ENCODE measurements around the gene LIN9. TPM values are rescaled to one million over a fixed set of nuclear protein-coding genes. Genes with fewer than 3 reads are reported as not detected.

The LIN9 gene
- total and polyA plus RNA-seq, 2 donors (not counting 3 experiments of a cell fraction or from before 2014, with no cell fraction given) = 2.5 to 7.6 TPM

DNA sequence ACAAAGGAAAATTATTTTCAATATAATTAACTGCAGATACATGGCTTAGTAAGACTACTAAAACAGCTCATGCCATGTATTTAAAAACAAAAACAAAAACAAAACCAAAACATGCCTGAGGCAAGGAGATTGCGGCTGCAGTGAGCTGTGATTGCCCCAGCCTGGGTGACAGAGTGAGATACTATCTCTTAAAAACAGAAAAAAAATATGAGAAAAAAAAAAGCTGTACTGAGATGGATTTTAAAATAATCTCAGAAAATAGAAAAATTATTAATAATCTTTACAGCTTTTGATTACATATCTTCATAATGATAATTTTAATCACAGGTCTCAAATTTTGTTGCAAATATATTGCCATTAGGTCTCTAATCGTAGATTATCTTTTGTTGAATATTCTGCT is 24.0 kb upstream of the LIN9 start:
- H3K4me3 ChIP-seq (replicated peaks in 1 of 3; ENCODE audit: insufficient read depth in 1 of 3, low read depth in 1 of 3, low read length in 3 of 3) = no peak overlapping the region
- POLR2A ChIA-PET = no interaction called here
- intact Hi-C loops (cut with micrococcal nuclease) = loop anchor here (1.0 to 2.0 kb wide), 3 partner anchors 24 to 208 kb away; partner anchors contain the start of gene LIN9
- dilution Hi-C loops (cut with MboI; ENCODE audit: extremely low pct_ligation_motif_present, low sequenced_read_pairs) = no loop called here
- H2AFZ ChIP-seq (ENCODE audit: low read depth, low read length) = peak overlapping the region; percentile 87
- TF ChIP-seq FOS (IDR thresholded peaks at IDR 0.05; ENCODE audit: borderline replicate concordance, insufficient read depth, low read length) (no peak), JUN (IDR thresholded peaks at IDR 0.05; ENCODE audit: borderline replicate concordance, insufficient read depth, insufficient read length, low read depth) (no peak), POLR2AphosphoS5 (IDR thresholded peaks at IDR 0.05; ENCODE audit: insufficient read depth, low read depth, low read length) (no peak), GATA2 (IDR thresholded peaks at IDR 0.05; ENCODE audit: insufficient read depth, insufficient read length, low read depth, low read length) (no peak), POLR2A (IDR thresholded peaks at IDR 0.05; ENCODE audit: low read depth, low read length) (no peak), MYC (IDR thresholded peaks at IDR 0.05; ENCODE audit: low read depth, low read length) (no peak), EZH2 (IDR thresholded peaks at IDR 0.05; ENCODE audit: borderline replicate concordance, low read depth, low read length, severe bottlenecking) (no peak), CTCF (IDR thresholded peaks at IDR 0.05; ENCODE audit: extremely low read depth in 1 of 2, insufficient read depth in 1 of 2, low read depth in 1 of 2, low read length in 2 of 2) (no peak)
- TF ChIP-seq, protein P1, sequence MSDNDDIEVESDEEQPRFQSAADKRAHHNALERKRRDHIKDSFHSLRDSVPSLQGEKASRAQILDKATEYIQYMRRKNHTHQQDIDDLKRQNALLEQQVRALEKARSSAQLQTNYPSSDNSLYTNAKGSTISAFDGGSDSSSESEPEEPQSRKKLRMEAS (IDR thresholded peaks at IDR 0.05; ENCODE audit: insufficient read depth, insufficient read length) = no peak
- no peaks in the 10 kb centered on the region for H3K36me3 ChIP-seq (ENCODE audit: control insufficient read depth in 2 of 2, extremely low read depth in 1 of 2, insufficient read depth in 2 of 2, low read length in 2 of 2)
- peak overlapping the region; percentile 70 for H3K4me2 ChIP-seq (ENCODE audit: insufficient read depth, low read length)
- CTCF ChIA-PET = interaction anchor here (0.6 to 2.9 kb wide), 22 partner anchors 9 to 370 kb away, joined by 3 to 52 read pairs (median 4); partner anchors contain the start of genes LIN9 and PARP1
- H3K4me1 ChIP-seq (ENCODE audit: control insufficient read depth, extremely low read depth, insufficient read depth, low read length) = no peaks in the 10 kb centered on the region
- H3K9ac ChIP-seq (replicated peaks; ENCODE audit: extremely low read depth, insufficient read depth, low read length) = no peak overlapping the region
- no peaks in the 10 kb centered on the region for H4K20me1 ChIP-seq (replicated peaks; ENCODE audit: control insufficient read depth, extremely low read depth, insufficient read depth, low read length)
- no peaks in the 10 kb centered on the region for H3K9me1 ChIP-seq (replicated peaks; ENCODE audit: control insufficient read depth, extremely low read depth, insufficient read depth, low read length)
- no peak overlapping the region for H3K27ac ChIP-seq (ENCODE audit: insufficient read depth, low read depth, low read length)
- BruUV-seq (replicated peaks) = no TSS peak
- no peaks in the 10 kb centered on the region for H3K79me2 ChIP-seq (ENCODE audit: control insufficient read depth, insufficient read depth, low read length)
- no peaks in the 10 kb centered on the region for H3K9me3 ChIP-seq (replicated peaks; ENCODE audit: control insufficient read depth, insufficient read depth, low read length)
- FAIRE-seq (no peak), DNase-seq (ENCODE audit: low read depth, low spot score) (no peak)
- no peaks in the 10 kb centered on the region for H3K27me3 ChIP-seq (ENCODE audit: control insufficient read depth in 2 of 2, insufficient read depth in 2 of 2, low read length in 2 of 2)

Measured in endothelial cell of umbilical vein (primary cell).